GM23338 (cell line): ENCODE results near the gene IL7R. TPM values are rescaled to one million over a fixed set of nuclear protein-coding genes. Genes with fewer than 3 reads are reported as not detected.
A peak's percentile ranks its signal among the peaks of the same experiment; 100 is the strongest.

Experiments used
- ATAC-seq: fragments of 200-7000 bp; cut with Tn5 transposase; 3 replicates; pipeline ENCODE4 v1.9.1; 2020
- DNase-seq: peaks from one replicate; pipeline ENCODE4 v3.0.0-alpha.2; 2015; ENCODE audit warnings: low spot score
- H2AFZ ChIP-seq: fragments of 200-600 bp; sonication (generic); 2 replicates; pipeline ENCODE4 v1.8.0; 2016; ENCODE audit warnings: antibody characterized with exemption, mild to moderate bottlenecking, moderate library complexity
- H3F3A ChIP-seq: fragments of 200-600 bp; sonication (generic); replicated peaks from 2 replicates; pipeline ENCODE4 v1.8.0; 2017; ENCODE audit warnings: antibody characterized with exemption, mixed run types, low read depth
- H3K27ac ChIP-seq: fragments of 200-600 bp; sonication (generic); 2 replicates; pipeline ENCODE4 v1.6.1; 2016; ENCODE audit warnings: low read depth
- H3K27me3 ChIP-seq: fragments of 200-600 bp; sonication (generic); 2 replicates; pipeline ENCODE4 v1.8.0; 2016; ENCODE audit warnings: mild to moderate bottlenecking, mixed run types, moderate library complexity; ENCODE audit not compliant: insufficient read depth
- H3K36me3 ChIP-seq: fragments of 200-600 bp; sonication (generic); 2 replicates; pipeline ENCODE4 v1.8.0; 2016; ENCODE audit warnings: mild to moderate bottlenecking; ENCODE audit not compliant: insufficient read depth
- H3K4me1 ChIP-seq: fragments of 200-600 bp; sonication (generic); 2 replicates; pipeline ENCODE4 v1.8.0; 2016; ENCODE audit warnings: mild to moderate bottlenecking, moderate library complexity; ENCODE audit not compliant: insufficient read depth
- H3K4me2 ChIP-seq: fragments of 200-600 bp; sonication (generic); 2 replicates; pipeline ENCODE4 v1.7.1; 2017; ENCODE audit warnings: mixed run types
- H3K4me3 ChIP-seq: fragments of 200-600 bp; sonication (generic); 2 replicates; pipeline ENCODE4 v1.6.1; 2016; ENCODE audit warnings: mixed run types
- H3K79me2 ChIP-seq: fragments of 200-600 bp; sonication (generic); replicated peaks from 2 replicates; pipeline ENCODE4 v1.8.0; 2017; ENCODE audit warnings: mild to moderate bottlenecking; ENCODE audit not compliant: insufficient read depth
- H3K9me2 ChIP-seq: fragments of 200-600 bp; sonication (generic); 2 replicates; pipeline ENCODE4 v1.8.0; 2017; ENCODE audit not compliant: insufficient read depth
- H4K20me1 ChIP-seq: fragments of 200-600 bp; sonication (generic); replicated peaks from 2 replicates; pipeline ENCODE4 v1.8.0; 2017; ENCODE audit warnings: mild to moderate bottlenecking; ENCODE audit not compliant: insufficient read depth
- H3K27ac Mint-ChIP-seq: 2 replicates; pipeline ENCODE4 v1.8.0; 2020; ENCODE audit warnings: inconsistent platforms, mild to moderate bottlenecking, moderate library complexity, mixed read lengths
- H3K27me3 Mint-ChIP-seq: 3 replicates; pipeline ENCODE4 v1.8.0; 2022; ENCODE audit warnings: low read depth, mild to moderate bottlenecking, moderate library complexity, mixed read lengths, inconsistent platforms; ENCODE audit not compliant: insufficient read depth, poor library complexity
- H3K36me3 Mint-ChIP-seq: 3 replicates; pipeline ENCODE4 v1.8.0; 2021; ENCODE audit warnings: low read depth, mild to moderate bottlenecking, inconsistent platforms, moderate library complexity, mixed read lengths
- H3K4me1 Mint-ChIP-seq: 3 replicates; pipeline ENCODE4 v1.8.0; 2020; ENCODE audit warnings: mild to moderate bottlenecking, inconsistent platforms, mixed read lengths
- H3K4me3 Mint-ChIP-seq: 3 replicates; pipeline ENCODE4 v1.8.0; 2021; ENCODE audit warnings: moderate library complexity, mild to moderate bottlenecking, inconsistent platforms, mixed read lengths
- H3K9me3 Mint-ChIP-seq: 3 replicates; pipeline ENCODE4 v1.8.0; 2020; ENCODE audit warnings: moderate library complexity, mild to moderate bottlenecking, inconsistent platforms, mixed read lengths
- CREB1 ChIP-seq: fragments of 250-450 bp; sonication (Bioruptor Pico); IDR thresholded peaks from 2 replicates; pipeline ENCODE4 v1.5.0; 2020; ENCODE audit warnings: low read depth, mild to moderate bottlenecking, moderate library complexity
- CTCF ChIP-seq, 2 experiments: fragments of 200-600 bp in 1 of 2; sonication (generic) in 1 of 2; conservative IDR thresholded peaks; 2 replicates each; pipeline versions ENCODE4 v1.5.1 to v1.6.1; 2016 to 2017; ENCODE audit warnings: antibody characterized with exemption in 2 of 2, low read depth in 2 of 2, mild to moderate bottlenecking in 2 of 2, moderate library complexity in 1 of 2
- ETS1 ChIP-seq: IDR thresholded peaks from 2 replicates; pipeline ENCODE4 v1.6.1; 2016; ENCODE audit warnings: antibody characterized with exemption
- EZH2 ChIP-seq: fragments of 200-600 bp; sonication (generic); IDR thresholded peaks from one replicate; pipeline ENCODE4 v1.8.0; 2017; ENCODE audit warnings: antibody characterized with exemption, mild to moderate bottlenecking, low read depth; ENCODE audit not compliant: unreplicated experiment
- EZH2phosphoT487 ChIP-seq: fragments of 200-600 bp; sonication (generic); IDR thresholded peaks from one replicate; pipeline ENCODE4 v1.8.1; 2018; ENCODE audit warnings: antibody characterized with exemption; ENCODE audit not compliant: unreplicated experiment
- JUNB ChIP-seq: IDR thresholded peaks from one replicate; pipeline ENCODE4 v1.6.1; 2016; ENCODE audit warnings: antibody characterized with exemption; ENCODE audit not compliant: unreplicated experiment
- NANOG ChIP-seq: IDR thresholded peaks from 2 replicates; pipeline ENCODE4 v1.6.1; 2016; ENCODE audit warnings: antibody characterized with exemption, borderline replicate concordance
- POLR2AphosphoS5 ChIP-seq: IDR thresholded peaks from 2 replicates; pipeline ENCODE4 v1.6.1; 2016; ENCODE audit warnings: antibody characterized with exemption, low read depth
- REST ChIP-seq: IDR thresholded peaks from one replicate; pipeline ENCODE4 v1.6.1; 2018; ENCODE audit warnings: antibody characterized with exemption; ENCODE audit not compliant: unreplicated experiment
- STAT1 ChIP-seq: IDR thresholded peaks from one replicate; pipeline ENCODE4 v1.6.1; 2016; ENCODE audit warnings: antibody characterized with exemption; ENCODE audit not compliant: unreplicated experiment
- ZNF114 ChIP-seq: fragments of 250-450 bp; sonication (Bioruptor Pico); IDR thresholded peaks from 2 replicates; pipeline ENCODE4 v1.5.0; 2020; ENCODE audit warnings: mild to moderate bottlenecking, moderate library complexity
- ZNF331 ChIP-seq: fragments of 250-450 bp; sonication (Bioruptor Pico); IDR thresholded peaks from 2 replicates; pipeline ENCODE4 v1.5.0; 2020; ENCODE audit warnings: low read depth, mild to moderate bottlenecking, moderate library complexity
- polyA plus RNA-seq: library from polyadenylated mRNA; unstranded; fragments of >200 nt; fragmentation: Nextera tagmentation; extraction: Ambion mirVana; gene quantifications from 2 replicates; pipeline ENCODE4 v1.2.1, GENCODE V29; 2016
- total RNA-seq: library from RNA; depleted of rRNA; stranded (reverse); fragments of >200 nt; shearing (Covaris generic); gene quantifications from 2 replicates; pipeline ENCODE4 v1.2.3, GENCODE V29; 2014

Gene IL7R
- total and polyA plus RNA-seq, 2 experiments from 2014 or later: not detected

GRCh38 chr5:35859101-35859661, 2.5 kb downstream of the IL7R start:
- Histone ChIP-seq H3K4me3 (no peak overlapping the region), H3F3A (no peaks in the 10 kb centered on the region), H3K27ac (no peak overlapping the region), H3K4me2 (peak overlapping the region; percentile 35), H4K20me1 (no peaks in the 10 kb centered on the region), H3K4me1 (peaks cover 41% of the 10 kb centered on the region), H3K27me3 (no peaks in the 10 kb centered on the region), H3K9me2 (peaks cover 7% of the 10 kb centered on the region), H2AFZ (no peak overlapping the region; the same call in 1 of the 2 replicates), H3K79me2 (no peaks in the 10 kb centered on the region), H3K36me3 (no peaks in the 10 kb centered on the region)
- peak; percentile 2 for DNase-seq
- TF ChIP-seq ZNF114 (CRISPR knock-in tag): no peak
- H3K4me1 Mint-ChIP-seq: peaks cover 28% of the 10 kb centered on the region
- H3K36me3 Mint-ChIP-seq: no peaks in the 10 kb centered on the region; the same call in 2 of the 3 replicates
- no peaks in the 10 kb centered on the region for H3K27me3 Mint-ChIP-seq
- ATAC-seq: peak; percentile 72
- H3K27ac Mint-ChIP-seq: 0 out of 2 replicates have a peak overlapping the region, but pooled peaks have one; percentile 3
- H3K4me3 Mint-ChIP-seq: no peak overlapping the region
- H3K9me3 Mint-ChIP-seq: 0 out of 3 replicates have a peak, but pooled peaks cover 2% of the 10 kb centered on the region

- no peaks in the 10 kb centered on the region; the same call in 2 of the 3 replicates for H3K36me3 Mint-ChIP-seq
- no peak overlapping the region for H3K4me3 Mint-ChIP-seq
- no peaks in the 10 kb centered on the region for H3K36me3 ChIP-seq
- H3K27ac Mint-ChIP-seq: no peak overlapping the region
- H3K27me3 ChIP-seq: no peaks in the 10 kb centered on the region
- H3K4me1 Mint-ChIP-seq: peaks cover 28% of the 10 kb centered on the region
- no peak overlapping the region for H3K4me3 ChIP-seq
- peak; percentile 8 for DNase-seq
- H3K4me2 ChIP-seq: no peak overlapping the region
- no peak overlapping the region for H3K27ac ChIP-seq
- H4K20me1 ChIP-seq: no peaks in the 10 kb centered on the region
- peaks cover 7% of the 10 kb centered on the region for H3K9me2 ChIP-seq
- peaks cover 14% of the 10 kb centered on the region; the same call in 2 of the 3 replicates for H3K9me3 Mint-ChIP-seq
- no peaks in the 10 kb centered on the region for H3F3A ChIP-seq
- H3K4me1 ChIP-seq: peaks cover 41% of the 10 kb centered on the region
- H2AFZ ChIP-seq: no peak overlapping the region
- ATAC-seq: no peak
- H3K79me2 ChIP-seq: no peaks in the 10 kb centered on the region
- no peaks in the 10 kb centered on the region for H3K27me3 Mint-ChIP-seq
- TF ChIP-seq REST (no peak), ETS1 (no peak), CTCF (conservative IDR thresholded peaks at IDR 0.05; ENCODE audit: low read depth in 2 of 2) (no peak), ZNF114 (CRISPR knock-in tag) (no peak), CREB1 (CRISPR knock-in tag) (no peak), STAT1 (no peak), EZH2phosphoT487 (no peak), NANOG (no peak), POLR2AphosphoS5 (no peak), EZH2 (no peak), ZNF331 (CRISPR knock-in tag) (no peak), JUNB (no peak)
These were observed 4.0 kb downstream of the IL7R start for GRCh38 chr5:35860686-35861085.
